HG02623 (cell line): ENCODE data around the gene WWC1.

ENCODE experiments used
- ATAC-seq: cut with Tn5 transposase; IDR thresholded peaks from one replicate; pipeline ENCODE4 v1.9.1; 2021; ENCODE audit warnings: moderate library complexity; ENCODE audit not compliant: unreplicated experiment

The WWC1 gene

GRCh38 chr5:168477060-168477459, 185.6 kb downstream of the WWC1 start:
- no peak for ATAC-seq

- ATAC-seq: no peak
Measured at GRCh38 chr5:168479166-168479565, 187.7 kb downstream of the WWC1 start.

GRCh38 chr5:168480601-168481000, 189.2 kb downstream of the WWC1 start:
- ATAC-seq: no peak

GRCh38 chr5:168481330-168481788, 189.9 kb downstream of the WWC1 start:
- peak; percentile 94 for ATAC-seq

DNA sequence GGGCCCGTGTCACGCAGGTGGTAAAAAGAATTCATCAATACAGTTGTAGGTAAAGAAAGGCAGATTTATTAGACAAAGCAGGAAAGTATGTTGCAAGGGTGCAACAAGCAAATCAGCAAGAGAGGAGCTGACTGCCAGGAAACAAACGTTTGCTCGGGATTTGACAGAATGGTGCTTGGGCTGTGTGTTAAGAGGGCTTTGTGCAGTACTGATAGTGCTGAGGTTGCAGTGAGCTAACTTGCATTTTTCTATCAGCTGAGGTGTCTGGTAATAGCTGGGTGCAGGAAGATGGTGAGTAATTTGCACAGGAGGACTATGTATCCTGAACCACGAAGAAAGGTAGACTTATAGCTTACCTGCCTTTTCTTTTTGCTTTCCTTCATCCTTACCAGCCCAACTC, 190.9 kb downstream of the WWC1 start:
- ATAC-seq: no peak

- peak; percentile 75 for ATAC-seq
Measured at GRCh38 chr5:168486136-168486879, 194.9 kb downstream of the WWC1 start, which contains the start of gene RARS1. TSS of gene RARS1 (plus strand) at chr5:168486471. CDS start at chr5:168486499, 28 bp downstream.

DNA sequence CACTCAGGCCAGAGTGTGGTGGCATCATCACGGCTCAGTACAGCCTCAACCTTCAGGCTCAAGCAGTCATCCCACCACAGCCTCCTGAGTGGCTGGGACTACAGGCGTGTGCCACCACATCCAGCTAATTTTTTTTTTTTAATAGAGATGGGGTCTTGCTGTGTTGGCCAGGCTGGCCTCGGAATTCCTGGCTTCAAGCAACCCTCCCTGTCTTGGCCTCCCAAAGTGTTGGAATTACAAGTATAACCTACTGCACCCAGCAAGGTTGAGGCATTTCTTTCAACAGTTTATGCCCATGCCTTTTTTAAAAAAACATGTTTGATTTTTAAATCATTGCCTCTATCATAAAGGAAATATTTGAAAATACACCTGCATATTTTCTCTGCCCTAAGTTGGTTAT, 197.6 kb downstream of the WWC1 start:
- no peak for ATAC-seq

- no peak for ATAC-seq
Measured at GRCh38 chr5:168494057-168494555, 202.7 kb downstream of the WWC1 start.

DNA sequence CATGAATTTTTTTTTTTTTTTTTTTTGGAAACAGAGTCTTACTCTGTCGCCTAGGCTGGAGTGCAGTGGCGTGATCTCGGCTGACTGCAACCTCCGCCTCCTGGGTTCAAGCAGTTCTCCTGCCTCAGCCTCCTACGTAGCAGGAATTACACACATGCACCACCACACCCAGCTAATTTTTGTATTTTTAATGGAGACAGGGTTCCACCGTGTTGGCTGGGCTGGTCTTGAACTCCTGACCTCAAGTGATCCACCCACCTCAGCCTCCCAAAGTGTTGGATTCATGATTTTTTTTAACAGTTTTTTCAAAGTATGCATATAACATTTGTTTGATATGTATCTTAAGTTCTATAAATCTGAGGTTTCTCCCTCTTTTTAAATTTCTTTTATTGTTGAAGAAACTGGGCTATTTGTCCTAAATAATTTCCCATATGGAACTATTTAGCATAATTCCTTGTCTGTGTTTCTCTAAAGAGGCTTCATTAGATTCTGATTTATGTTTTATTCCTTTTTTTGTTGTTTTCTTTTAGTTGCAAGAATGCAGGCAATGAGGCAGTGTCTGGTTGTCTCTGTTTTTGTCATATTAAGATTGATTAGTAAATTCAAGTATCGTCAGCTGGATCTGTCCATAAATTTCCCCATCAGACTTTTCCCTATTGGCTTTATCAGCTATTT, 211.3 kb downstream of the WWC1 start:
- no peak for ATAC-seq

- no peak for ATAC-seq
Measured at GRCh38 chr5:168513861-168514428, 222.5 kb downstream of the WWC1 start.
